ENCODE measurements around the gene CYP4Z1.
"Not testable (repeated sequence)": the region's sequence is repeated elsewhere in the genome, so short reads cannot be mapped to it uniquely, and the experiment has no call there.

Gene CYP4Z1

GRCh38 chr1:47128854-47129253, 61.8 kb downstream of the CYP4Z1 start:
- not testable (repeated sequence) for DNase-seq (ENCODE audit: low read depth)

GRCh38 chr1:47129489-47130230, 62.6 kb downstream of the CYP4Z1 start:
- not testable (repeated sequence) for DNase-seq (ENCODE audit: low read depth)

GRCh38 chr1:47132665-47133064, 65.6 kb downstream of the CYP4Z1 start:
- DNase-seq (ENCODE audit: low read depth), result not testable (repeated sequence)

- no peak for DNase-seq (ENCODE audit: low read depth)
Observed at GRCh38 chr1:47137198-47137597, 70.2 kb downstream of the CYP4Z1 start, which contains the start of gene CYP4A22. CYP4A22 (plus strand) TSS chr1:47137441; CDS start chr1:47137486, 45 bp downstream.

GRCh38 chr1:47137925-47138615, 71.0 kb downstream of the CYP4Z1 start:
- DNase-seq (ENCODE audit: low read depth), result no peak

- DNase-seq (ENCODE audit: low read depth), result not testable (repeated sequence)
Observed at GRCh38 chr1:47140358-47140757, 73.3 kb downstream of the CYP4Z1 start.

GRCh38 chr1:47143654-47144053, 76.6 kb downstream of the CYP4Z1 start:
- not testable (repeated sequence) for DNase-seq (ENCODE audit: low read depth)

- DNase-seq (ENCODE audit: low read depth), result not testable (repeated sequence)
Observed at GRCh38 chr1:47146495-47146894, 79.5 kb downstream of the CYP4Z1 start.

- no peak for DNase-seq (ENCODE audit: low read depth)
Observed at GRCh38 chr1:47147047-47147785, 80.2 kb downstream of the CYP4Z1 start.

GRCh38 chr1:47149162-47149561, 82.1 kb downstream of the CYP4Z1 start:
- DNase-seq (ENCODE audit: low read depth), result not testable (repeated sequence)

GRCh38 chr1:47156457-47156856, 89.4 kb downstream of the CYP4Z1 start:
- not testable (repeated sequence) for DNase-seq (ENCODE audit: low read depth)

GRCh38 chr1:47157957-47158356, 90.9 kb downstream of the CYP4Z1 start:
- not testable (repeated sequence) for DNase-seq (ENCODE audit: low read depth)

- DNase-seq (ENCODE audit: low read depth), result no peak
Observed at GRCh38 chr1:47160716-47161115, 93.7 kb downstream of the CYP4Z1 start.

GRCh38 chr1:47161298-47162040, 94.4 kb downstream of the CYP4Z1 start:
- no peak for DNase-seq (ENCODE audit: low read depth)

GRCh38 chr1:47164552-47164951, 97.5 kb downstream of the CYP4Z1 start:
- DNase-seq (ENCODE audit: low read depth), result no peak

All from stimulated activated CD8-positive, alpha-beta memory T cell treated with anti-CD3 and anti-CD28 coated beads, Interleukin-7, amount 100 ng/mL, for 24 hours (primary cell).